ENCODE data around the gene TUBB4A.

TUBB4A gene

GRCh38 chr19:6519289-6519688 lies 17.2 kb upstream of the TUBB4A start:
- no peak for TF ChIP-seq CTCF (IDR thresholded peaks at IDR 0.05; ENCODE audit: unreplicated experiment in 3 of 3)
- Mint-ChIP-seq H3K27ac (no peak overlapping the region), H3K36me3 (ENCODE audit: low read depth) (no peaks in the 10 kb centered on the region), H3K9me3 (no peaks in the 10 kb centered on the region), H3K4me1 (peaks cover 15% of the 10 kb centered on the region), H3K27me3 (ENCODE audit: low read depth) (peaks cover 22% of the 10 kb centered on the region), H3K4me3 (peak overlapping the region in 1 of 3 experiments; percentile 45)

GRCh38 chr19:6518145-6518911 lies 16.2 kb upstream of the TUBB4A start:
- H3K27me3 Mint-ChIP-seq (ENCODE audit: low read depth), result peaks cover 22% of the 10 kb centered on the region
- no peak for TF ChIP-seq CTCF (IDR thresholded peaks at IDR 0.05; ENCODE audit: unreplicated experiment in 3 of 3)
- peak overlapping the region; percentile 62 to 68 (median 64) for H3K4me3 Mint-ChIP-seq
- no peak overlapping the region for H3K27ac Mint-ChIP-seq
- no peaks in the 10 kb centered on the region for H3K36me3 Mint-ChIP-seq (ENCODE audit: low read depth)
- H3K4me1 Mint-ChIP-seq, result peaks cover 15% of the 10 kb centered on the region
- H3K9me3 Mint-ChIP-seq, result no peaks in the 10 kb centered on the region

GRCh38 chr19:6516659-6517291 lies 14.7 kb upstream of the TUBB4A start:
- Mint-ChIP-seq H3K27me3 (ENCODE audit: low read depth) (peaks cover 22% of the 10 kb centered on the region), H3K4me1 (peaks cover 15% of the 10 kb centered on the region), H3K36me3 (ENCODE audit: low read depth) (no peaks in the 10 kb centered on the region), H3K27ac (peak overlapping the region; percentile 1 to 74 (median 27)), H3K9me3 (no peaks in the 10 kb centered on the region), H3K4me3 (peak overlapping the region; percentile 86 to 92 (median 86))
- TF ChIP-seq CTCF (IDR thresholded peaks at IDR 0.05; ENCODE audit: unreplicated experiment in 3 of 3), result peak; percentile 92 to 96 (median 92)

GRCh38 chr19:6516018-6516658 lies 14.0 kb upstream of the TUBB4A start:
- H3K9me3 Mint-ChIP-seq, result no peaks in the 10 kb centered on the region
- H3K27me3 Mint-ChIP-seq (ENCODE audit: low read depth), result peaks cover 22% of the 10 kb centered on the region
- peak overlapping the region; percentile 86 to 92 (median 86) for H3K4me3 Mint-ChIP-seq
- no peaks in the 10 kb centered on the region for H3K36me3 Mint-ChIP-seq (ENCODE audit: low read depth)
- H3K4me1 Mint-ChIP-seq, result peaks cover 15% of the 10 kb centered on the region
- H3K27ac Mint-ChIP-seq, result peak overlapping the region; percentile 30 to 75 (median 70)
- TF ChIP-seq CTCF (IDR thresholded peaks at IDR 0.05; ENCODE audit: unreplicated experiment in 3 of 3), result no peak

- Mint-ChIP-seq H3K27ac (peak overlapping the region in 1 of 3 experiments; percentile 91), H3K36me3 (ENCODE audit: low read depth) (no peaks in the 10 kb centered on the region), H3K4me3 (peak overlapping the region; percentile 51 to 70 (median 54)), H3K9me3 (no peaks in the 10 kb centered on the region), H3K4me1 (peaks cover 15% of the 10 kb centered on the region), H3K27me3 (ENCODE audit: low read depth) (peaks cover 20% of the 10 kb centered on the region)
- no peak for TF ChIP-seq CTCF (IDR thresholded peaks at IDR 0.05; ENCODE audit: unreplicated experiment in 3 of 3)
Observed at GRCh38 chr19:6514926-6515544, 12.9 kb upstream of the TUBB4A start.
